Activated naive CD8-positive, alpha-beta T cell treated with anti-CD3 and anti-CD28 coated beads, Interleukin-2, amount 10 ng/mL, durations not matched to agents 7 days and 5 days (primary cell): ENCODE measurements around the gene METTL18. TPM values are rescaled to one million over a fixed set of nuclear protein-coding genes. Genes with fewer than 3 reads are reported as not detected.

Experiments
- ATAC-seq: fragments of 150-1000 bp; cut with Tn5 transposase; one replicate; pipeline ENCODE4 v1.10.0; 2021; ENCODE audit warnings: low read depth, moderate library complexity
- POLR2A ChIA-PET: fragments of 350-600 bp; sonication (Branson Sonifier 250); formaldehyde crosslinking; loops from one replicate; lab custom pipeline; 2021; ENCODE audit warnings: antibody characterized with exemption; lab: Charles Lee
- DNase-seq: peaks from one replicate; pipeline ENCODE4 v3.0.0; 2021
- H3K27ac Mint-ChIP-seq: one replicate; pipeline ENCODE4 v1.8.0; 2022; ENCODE audit warnings: mild to moderate bottlenecking, mixed read lengths
- H3K27me3 Mint-ChIP-seq: one replicate; pipeline ENCODE4 v1.8.0; 2022; ENCODE audit warnings: mild to moderate bottlenecking, moderate library complexity, mixed read lengths
- H3K36me3 Mint-ChIP-seq: one replicate; pipeline ENCODE4 v1.8.0; 2021; ENCODE audit warnings: mild to moderate bottlenecking, mixed read lengths
- H3K4me1 Mint-ChIP-seq: one replicate; pipeline ENCODE4 v1.8.0; 2021; ENCODE audit warnings: mixed read lengths
- H3K4me3 Mint-ChIP-seq: one replicate; pipeline ENCODE4 v1.8.0; 2022; ENCODE audit warnings: mild to moderate bottlenecking, moderate library complexity, mixed read lengths
- H3K9me3 Mint-ChIP-seq: one replicate; pipeline ENCODE4 v1.8.0; 2021; ENCODE audit warnings: mixed read lengths
- total RNA-seq, 2 experiments: library from RNA; stranded (reverse); gene quantifications; one replicate each; pipeline ENCODE4 v1.2.3, GENCODE V29; 2021

The METTL18 gene
- total RNA-seq, 2 experiments from 2014 or later: 17.8 to 18.6 TPM

- ATAC-seq (no peak), DNase-seq (no peak)
- POLR2A ChIA-PET: no interaction called here
- no peaks in the 10 kb centered on the region for H3K36me3 Mint-ChIP-seq
- H3K27ac Mint-ChIP-seq: no peak overlapping the region
- H3K9me3 Mint-ChIP-seq: no peaks in the 10 kb centered on the region
- peaks cover 5% of the 10 kb centered on the region for H3K27me3 Mint-ChIP-seq
- H3K4me1 Mint-ChIP-seq: no peaks in the 10 kb centered on the region
- no peak overlapping the region for H3K4me3 Mint-ChIP-seq
Observed at GRCh38 chr1:169776440-169776839, 18.3 kb downstream of the METTL18 start.

- no peak overlapping the region for H3K4me3 Mint-ChIP-seq
- no peaks in the 10 kb centered on the region for H3K9me3 Mint-ChIP-seq
- peaks cover 7% of the 10 kb centered on the region for H3K27me3 Mint-ChIP-seq
- DNase-seq (no peak), ATAC-seq (no peak)
- H3K36me3 Mint-ChIP-seq: no peaks in the 10 kb centered on the region
- POLR2A ChIA-PET: no interaction called here
- peaks cover 4% of the 10 kb centered on the region for H3K4me1 Mint-ChIP-seq
- no peak overlapping the region for H3K27ac Mint-ChIP-seq
Observed at GRCh38 chr1:169768161-169768560, 26.5 kb downstream of the METTL18 start.

GRCh38 chr1:169765580-169766331, 29.0 kb downstream of the METTL18 start:
- no peaks in the 10 kb centered on the region for H3K36me3 Mint-ChIP-seq
- H3K27me3 Mint-ChIP-seq: peaks cover 3% of the 10 kb centered on the region
- H3K9me3 Mint-ChIP-seq: no peaks in the 10 kb centered on the region
- POLR2A ChIA-PET: no interaction called here
- H3K4me1 Mint-ChIP-seq: peaks cover 4% of the 10 kb centered on the region
- DNase-seq (no peak), ATAC-seq (no peak)
- H3K27ac Mint-ChIP-seq: no peak overlapping the region
- no peak overlapping the region for H3K4me3 Mint-ChIP-seq

- H3K4me1 Mint-ChIP-seq: peaks cover 4% of the 10 kb centered on the region
- peaks cover 1% of the 10 kb centered on the region for H3K9me3 Mint-ChIP-seq
- POLR2A ChIA-PET: no interaction called here
- no peak overlapping the region for H3K27ac Mint-ChIP-seq
- peaks cover 3% of the 10 kb centered on the region for H3K27me3 Mint-ChIP-seq
- no peaks in the 10 kb centered on the region for H3K36me3 Mint-ChIP-seq
- ATAC-seq (no peak), DNase-seq (no peak)
- H3K4me3 Mint-ChIP-seq: no peak overlapping the region
Observed at GRCh38 chr1:169764919-169765318, 29.8 kb downstream of the METTL18 start.

GRCh38 chr1:169762699-169763098, 32.0 kb downstream of the METTL18 start:
- POLR2A ChIA-PET: no interaction called here
- H3K4me1 Mint-ChIP-seq: peaks cover 4% of the 10 kb centered on the region
- H3K27me3 Mint-ChIP-seq: peaks cover 4% of the 10 kb centered on the region
- peaks cover 2% of the 10 kb centered on the region for H3K36me3 Mint-ChIP-seq
- DNase-seq (no peak), ATAC-seq (no peak)
- H3K9me3 Mint-ChIP-seq: peaks cover 4% of the 10 kb centered on the region
- H3K4me3 Mint-ChIP-seq: no peak overlapping the region
- no peak overlapping the region for H3K27ac Mint-ChIP-seq

GRCh38 chr1:169759038-169759437, 35.7 kb downstream of the METTL18 start:
- H3K4me3 Mint-ChIP-seq: no peak overlapping the region
- H3K27me3 Mint-ChIP-seq: peaks cover 4% of the 10 kb centered on the region
- no peaks in the 10 kb centered on the region for H3K4me1 Mint-ChIP-seq
- POLR2A ChIA-PET: no interaction called here
- ATAC-seq (no peak), DNase-seq (no peak)
- peaks cover 5% of the 10 kb centered on the region for H3K9me3 Mint-ChIP-seq
- H3K36me3 Mint-ChIP-seq: peaks cover 2% of the 10 kb centered on the region
- H3K27ac Mint-ChIP-seq: no peak overlapping the region

- Mint-ChIP-seq H3K27ac (no peak overlapping the region), H3K36me3 (no peaks in the 10 kb centered on the region), H3K4me3 (no peak overlapping the region), H3K27me3 (peaks cover 5% of the 10 kb centered on the region), H3K9me3 (peaks cover 3% of the 10 kb centered on the region), H3K4me1 (no peaks in the 10 kb centered on the region)
- DNase-seq (no peak), ATAC-seq (no peak)
- POLR2A ChIA-PET: no interaction called here
Observed at GRCh38 chr1:169753549-169753948, 41.2 kb downstream of the METTL18 start.

GRCh38 chr1:169750041-169750440, 44.7 kb downstream of the METTL18 start:
- no peak for DNase-seq
- Mint-ChIP-seq H3K4me1 (no peaks in the 10 kb centered on the region), H3K36me3 (no peaks in the 10 kb centered on the region), H3K9me3 (no peaks in the 10 kb centered on the region), H3K4me3 (no peak overlapping the region), H3K27ac (no peak overlapping the region), H3K27me3 (peaks cover 6% of the 10 kb centered on the region)
- no peak for ATAC-seq
- POLR2A ChIA-PET: no interaction called here

- Mint-ChIP-seq H3K36me3 (no peaks in the 10 kb centered on the region), H3K9me3 (no peaks in the 10 kb centered on the region), H3K27me3 (peaks cover 7% of the 10 kb centered on the region), H3K4me1 (no peaks in the 10 kb centered on the region), H3K27ac (no peak overlapping the region), H3K4me3 (no peak overlapping the region)
- POLR2A ChIA-PET: no interaction called here
- no peak for ATAC-seq
- no peak for DNase-seq
Observed at GRCh38 chr1:169746550-169746949, 48.2 kb downstream of the METTL18 start.

GRCh38 chr1:169745015-169745861, 49.5 kb downstream of the METTL18 start:
- Mint-ChIP-seq H3K36me3 (no peaks in the 10 kb centered on the region), H3K4me1 (no peaks in the 10 kb centered on the region), H3K27ac (no peak overlapping the region), H3K27me3 (peaks cover 8% of the 10 kb centered on the region), H3K4me3 (no peak overlapping the region), H3K9me3 (no peaks in the 10 kb centered on the region)
- DNase-seq (no peak), ATAC-seq (no peak)
- POLR2A ChIA-PET: no interaction called here

Other genes with a start within 250 kb of the METTL18 start
- 1 to 10 TPM in 1 of 2 experiments, under 1 TPM in 1; 0.99 to 1.3 TPM for gene F5, start 208.4 kb downstream of the METTL18 start, total RNA-seq
- gene SELP, start 164.8 kb downstream of the METTL18 start, total RNA-seq: under 1 TPM; 0.45 to 0.83 TPM
- gene SELL, start 83.3 kb downstream of the METTL18 start, total RNA-seq: 100 to 1,000 TPM; 130 to 135 TPM
- not detected for gene SELE, start 60.8 kb downstream of the METTL18 start, total RNA-seq
- gene SCYL3, start 99.0 kb upstream of the METTL18 start, total RNA-seq: 10 to 100 TPM; 15.6 to 19.2 TPM